RKO (cell line): ENCODE results near the gene ZBTB21.
"Not testable (repeated sequence)": the region's sequence is repeated elsewhere in the genome, so short reads cannot be mapped to it uniquely, and the experiment has no call there.

Experiments
- DNase-seq: peaks from one replicate; pipeline ENCODE4 v3.0.0-alpha.2; 2016; ENCODE audit warnings: low spot score

ZBTB21 gene

DNA sequence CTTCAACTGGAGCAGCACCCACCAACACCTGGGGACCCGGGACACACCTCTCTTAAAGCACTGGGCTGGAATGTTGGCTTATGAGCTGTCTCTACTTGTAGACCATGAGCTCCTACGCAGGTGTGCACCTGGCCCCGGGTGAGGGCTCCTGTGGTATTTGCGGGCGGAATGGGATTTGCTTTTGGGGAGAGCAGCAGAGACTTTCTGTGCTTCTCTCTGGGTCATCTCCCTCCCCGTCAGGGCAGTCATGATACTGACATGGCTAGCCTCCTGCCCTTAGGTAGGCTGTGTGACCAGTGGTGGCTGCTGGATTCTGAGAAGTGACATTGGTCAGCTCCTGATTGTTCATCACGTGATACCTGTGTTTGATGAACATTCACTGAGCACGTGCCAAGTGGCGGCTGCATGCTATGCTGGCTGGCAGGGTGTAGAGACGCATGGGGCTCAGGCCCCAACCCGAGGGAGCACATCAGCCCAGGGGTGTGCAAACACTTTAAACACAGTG lies 9.0 kb upstream of the ZBTB21 start:
- DNase-seq, result no peak

DNA sequence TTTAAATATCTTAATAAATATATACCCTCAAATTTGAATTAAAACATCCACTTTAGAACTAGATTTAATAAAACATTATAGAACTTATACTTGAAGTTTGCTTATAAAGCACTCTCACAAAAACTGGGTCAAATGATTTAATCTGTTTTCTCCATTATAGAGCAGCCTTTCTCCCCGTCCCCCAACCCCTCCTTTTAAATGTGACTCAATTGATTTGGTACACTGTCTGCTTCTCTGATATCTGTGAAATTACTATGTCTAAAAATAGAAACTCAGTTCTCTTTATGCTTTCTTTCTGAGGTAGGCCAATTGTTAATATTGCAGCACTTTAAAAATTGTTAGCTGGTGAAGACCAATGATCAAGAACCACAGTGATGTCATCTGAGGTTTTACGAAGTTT lies 6.9 kb upstream of the ZBTB21 start:
- DNase-seq, result no peak

DNA sequence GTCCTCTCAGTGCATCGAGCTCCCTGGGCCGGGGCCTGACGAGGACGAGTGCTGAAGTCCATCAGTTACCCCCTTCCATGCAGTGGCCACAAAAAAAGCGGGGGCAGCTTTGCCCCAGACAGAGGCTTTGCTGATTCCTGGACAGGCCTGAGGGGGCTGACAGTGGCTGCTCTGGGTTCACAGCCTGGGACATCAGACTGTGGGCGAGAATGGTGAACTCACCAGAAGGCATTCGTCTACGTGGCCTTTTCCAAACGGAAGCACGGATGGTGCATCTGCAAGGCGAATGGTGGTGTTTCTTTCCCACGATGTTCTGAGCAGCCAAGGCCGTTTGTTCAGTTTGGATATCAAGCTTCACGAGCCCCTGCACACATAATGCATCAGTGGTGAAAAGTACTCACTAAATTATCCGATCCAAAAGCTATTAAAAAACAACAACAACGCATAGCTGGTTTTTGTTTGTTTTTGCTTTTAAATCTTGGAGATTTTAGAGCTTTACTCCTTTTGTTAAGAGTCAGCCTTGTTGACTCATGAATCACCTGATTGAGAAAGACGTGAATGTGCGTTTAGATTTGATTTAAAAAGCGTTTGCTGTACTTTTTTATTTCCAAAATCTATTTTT lies 6.3 kb upstream of the ZBTB21 start:
- DNase-seq, result no peak

DNA sequence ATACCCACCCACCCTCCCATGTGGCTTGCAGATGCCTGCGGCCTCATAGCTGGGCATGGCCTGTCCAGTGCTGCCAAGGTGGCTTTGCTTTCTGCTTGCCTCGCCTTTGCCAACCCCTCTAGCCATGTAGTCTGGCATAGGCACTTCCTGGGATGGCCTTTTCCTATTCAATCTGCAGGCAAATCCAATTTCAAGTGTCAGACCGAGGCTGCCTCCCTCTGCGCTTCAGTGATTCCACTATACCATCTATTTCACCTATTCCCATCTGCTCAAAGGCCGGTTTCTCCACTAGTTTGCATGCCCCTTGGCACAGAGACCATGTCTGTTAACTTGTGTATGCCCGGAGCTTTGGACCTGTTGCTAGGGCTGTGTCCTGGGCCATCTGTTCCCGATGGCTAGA lies 3.8 kb upstream of the ZBTB21 start:
- DNase-seq, result no peak

DNA sequence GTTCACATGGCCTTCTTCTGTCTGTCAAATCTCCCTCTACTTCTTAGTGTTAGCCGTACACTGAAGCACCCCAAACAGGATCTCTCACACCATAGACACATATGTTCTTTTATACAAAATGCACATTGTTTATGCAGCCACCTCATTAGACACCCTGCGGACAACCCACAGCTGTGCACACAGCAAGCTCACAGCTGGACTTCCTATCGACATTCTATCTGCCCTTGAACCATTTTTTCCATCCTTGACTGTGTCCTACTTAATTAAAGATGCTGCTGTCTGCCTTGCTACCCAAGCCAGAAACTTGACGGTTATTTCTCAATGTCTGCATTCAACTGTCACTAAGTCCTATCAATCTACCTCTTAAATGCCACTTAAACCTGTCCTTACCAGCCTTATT lies 3.2 kb upstream of the ZBTB21 start:
- DNase-seq, result no peak

DNA sequence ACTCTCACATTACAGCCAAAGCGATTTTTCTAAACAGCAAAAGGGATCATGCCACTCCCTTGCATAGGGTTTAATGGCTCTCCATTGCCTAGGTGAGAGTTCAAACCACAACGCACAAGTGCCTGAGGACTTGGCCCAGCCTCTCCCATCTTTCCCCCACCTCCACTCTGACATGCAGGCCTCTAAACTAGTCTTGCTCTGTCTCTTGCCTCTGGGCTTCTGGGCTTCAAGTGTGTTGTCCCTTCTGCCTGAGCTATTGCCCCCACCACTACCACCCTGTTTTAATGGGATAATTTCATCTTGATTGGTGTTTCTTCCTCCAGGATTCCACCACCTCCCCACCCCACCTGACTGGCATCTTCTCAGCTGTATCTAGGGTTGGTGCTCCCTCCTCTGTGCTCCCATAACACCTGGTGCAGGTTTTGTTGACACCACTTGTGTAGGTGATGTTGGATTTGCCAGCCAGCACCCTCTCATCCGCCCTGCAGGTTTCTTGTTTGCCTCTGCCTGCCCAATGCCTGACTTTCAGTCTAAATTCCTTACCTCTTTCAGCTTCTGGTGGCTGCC lies 2.7 kb upstream of the ZBTB21 start:
- no peak for DNase-seq

DNA sequence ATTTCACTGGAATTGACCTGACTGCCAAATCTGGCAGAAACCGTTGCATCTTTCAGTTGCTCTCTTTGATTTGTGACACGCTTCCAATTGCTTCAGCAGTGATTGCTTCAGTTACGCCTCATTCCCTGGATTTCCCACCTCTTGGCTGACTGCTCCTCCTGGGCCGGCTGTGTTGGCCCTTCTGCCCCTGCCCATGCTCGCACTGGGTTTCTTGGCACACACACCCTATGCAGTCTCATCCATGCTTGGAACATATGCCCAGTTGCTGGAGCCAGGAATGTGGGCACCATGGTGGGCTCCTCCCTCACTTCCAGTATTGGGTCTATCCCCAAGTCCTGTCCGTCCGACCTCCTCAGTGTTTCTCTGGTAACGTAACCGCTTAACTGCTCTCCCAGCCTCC lies 2.2 kb upstream of the ZBTB21 start:
- DNase-seq, result no peak

DNA sequence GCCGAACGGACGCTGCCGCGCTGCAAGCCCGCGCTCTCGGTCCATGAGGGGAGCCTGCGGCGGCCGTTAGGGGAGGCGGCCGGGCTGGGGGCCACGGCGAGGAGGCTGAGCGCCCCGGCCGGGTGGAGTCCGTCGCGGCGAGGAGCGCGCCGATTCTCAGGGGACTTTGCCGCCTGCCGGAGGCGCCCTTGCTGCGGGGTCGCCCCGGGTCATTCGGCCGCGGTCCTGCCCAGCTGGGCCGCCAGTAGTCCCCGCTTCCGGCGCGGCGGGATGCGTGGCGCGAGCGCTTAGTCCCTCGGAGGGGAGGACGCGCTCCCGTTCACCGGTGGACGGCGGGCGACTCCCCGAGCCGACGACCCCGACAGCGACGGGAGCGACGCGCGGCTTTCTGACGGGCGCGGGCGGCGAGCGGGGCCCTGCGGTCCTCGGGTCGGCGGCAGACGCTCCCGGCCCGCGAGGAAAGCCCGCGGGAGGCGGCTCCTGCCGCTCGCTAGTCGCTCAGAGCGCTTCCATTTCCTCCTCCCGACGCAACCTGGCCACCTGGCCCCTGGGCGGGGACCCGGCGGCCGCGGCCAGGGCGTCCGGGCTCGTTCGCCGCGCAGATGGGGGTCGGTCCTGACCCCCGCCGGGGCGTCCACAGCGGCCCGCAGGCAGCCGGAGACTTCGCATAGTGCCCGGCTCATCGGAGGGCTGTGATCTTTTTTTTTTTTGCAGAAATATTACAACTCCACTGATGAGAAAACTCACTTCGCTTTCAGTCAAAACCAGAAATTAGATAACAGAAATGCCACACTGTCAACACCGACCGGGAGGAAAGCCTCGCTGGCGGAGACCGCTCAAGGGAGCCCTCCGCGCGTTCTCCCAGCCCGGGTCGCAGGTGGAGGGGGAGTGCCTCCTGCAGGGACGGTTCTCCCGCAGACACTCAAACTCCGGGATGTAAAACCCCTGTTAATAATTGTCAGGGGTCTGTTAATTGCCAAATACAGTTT lies 641 bp upstream of the ZBTB21 start:
- DNase-seq, result no peak

DNA sequence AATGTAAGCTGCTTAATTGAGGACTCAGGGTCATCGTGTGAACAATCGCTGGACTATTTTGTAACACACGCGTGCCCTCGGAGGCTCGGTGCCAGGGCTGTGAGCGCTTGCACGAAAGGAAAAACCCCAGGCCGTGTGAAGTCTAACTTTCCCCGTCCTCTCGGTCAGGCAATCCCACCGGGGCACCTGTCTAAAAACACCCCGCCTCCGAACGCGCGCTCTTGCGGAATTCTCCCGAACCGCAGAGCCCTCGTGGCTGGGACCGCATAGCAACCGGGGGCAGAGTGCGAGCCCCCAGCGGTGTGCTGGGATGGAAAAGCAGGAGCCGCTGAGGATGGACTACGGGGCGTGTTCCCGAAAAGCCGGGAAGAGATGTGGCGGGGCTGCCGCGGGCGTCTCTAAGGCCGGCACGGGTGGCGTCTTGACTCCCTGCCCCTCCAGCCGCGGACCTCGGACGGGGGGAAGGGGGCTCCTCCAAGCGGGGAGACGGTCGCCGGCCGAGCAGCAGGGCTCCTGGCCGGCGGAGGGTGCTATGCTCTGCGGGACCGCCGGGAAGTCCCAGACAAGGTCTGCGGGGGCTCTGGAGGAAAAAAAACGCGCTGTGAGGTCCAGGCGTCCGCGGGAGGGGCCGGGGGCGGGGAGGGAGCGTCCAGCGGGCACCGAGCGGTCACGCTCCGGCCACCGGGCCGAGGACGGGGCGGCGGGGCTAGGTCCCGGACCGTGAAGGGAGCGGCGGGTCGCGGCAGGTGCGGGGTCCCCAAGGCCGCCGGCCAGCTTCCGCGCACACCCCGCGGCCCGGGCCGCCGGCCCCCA lies 936 bp downstream of the ZBTB21 start:
- peak; percentile 62 for DNase-seq

DNA sequence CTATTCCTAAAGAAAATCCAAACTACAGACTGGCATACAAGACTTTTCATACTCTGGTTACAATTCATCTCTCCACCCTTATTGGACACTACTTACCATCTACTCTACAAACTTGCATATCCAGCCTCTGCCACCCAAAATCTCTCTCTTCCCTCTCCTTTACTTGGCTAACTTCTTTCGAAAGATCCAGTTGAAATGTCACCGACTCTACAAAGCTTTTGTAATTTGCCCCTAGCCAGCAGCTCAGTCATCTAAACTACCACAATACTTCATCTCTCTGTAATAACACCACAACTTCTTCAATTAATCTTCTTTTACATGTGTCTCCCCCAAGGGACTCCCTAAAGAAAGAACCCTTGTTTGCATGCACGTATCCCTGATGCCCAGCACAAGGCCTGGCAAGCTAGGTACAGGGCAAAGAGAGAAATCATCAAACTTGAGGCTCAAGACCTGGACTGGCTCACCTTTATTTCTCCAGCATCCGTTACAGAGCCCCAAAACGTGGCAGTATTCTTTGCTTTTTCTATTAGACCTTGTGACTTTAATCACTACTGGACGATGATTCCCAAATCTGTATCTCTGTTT lies 2.7 kb downstream of the ZBTB21 start:
- peak; percentile 37 for DNase-seq

DNA sequence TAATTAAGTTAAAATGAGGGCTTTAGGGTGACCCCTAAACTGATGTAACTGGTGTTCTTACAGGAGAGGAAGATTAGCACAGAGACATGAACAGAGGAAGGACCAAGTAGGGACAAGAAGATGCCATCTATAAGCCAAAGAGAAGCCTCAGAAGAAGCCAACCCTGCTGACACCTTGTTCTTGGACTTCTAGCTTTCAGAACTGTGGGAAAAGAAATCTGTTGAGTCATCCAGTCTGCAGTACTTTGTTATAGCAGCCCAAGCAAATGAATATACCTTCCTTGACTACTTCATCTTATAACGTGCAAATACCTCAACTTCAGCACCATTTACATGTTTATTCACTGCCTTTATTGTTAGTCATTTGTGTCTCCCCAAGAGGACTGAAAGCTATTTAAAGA lies 3.4 kb downstream of the ZBTB21 start:
- peak; percentile 87 for DNase-seq

DNA sequence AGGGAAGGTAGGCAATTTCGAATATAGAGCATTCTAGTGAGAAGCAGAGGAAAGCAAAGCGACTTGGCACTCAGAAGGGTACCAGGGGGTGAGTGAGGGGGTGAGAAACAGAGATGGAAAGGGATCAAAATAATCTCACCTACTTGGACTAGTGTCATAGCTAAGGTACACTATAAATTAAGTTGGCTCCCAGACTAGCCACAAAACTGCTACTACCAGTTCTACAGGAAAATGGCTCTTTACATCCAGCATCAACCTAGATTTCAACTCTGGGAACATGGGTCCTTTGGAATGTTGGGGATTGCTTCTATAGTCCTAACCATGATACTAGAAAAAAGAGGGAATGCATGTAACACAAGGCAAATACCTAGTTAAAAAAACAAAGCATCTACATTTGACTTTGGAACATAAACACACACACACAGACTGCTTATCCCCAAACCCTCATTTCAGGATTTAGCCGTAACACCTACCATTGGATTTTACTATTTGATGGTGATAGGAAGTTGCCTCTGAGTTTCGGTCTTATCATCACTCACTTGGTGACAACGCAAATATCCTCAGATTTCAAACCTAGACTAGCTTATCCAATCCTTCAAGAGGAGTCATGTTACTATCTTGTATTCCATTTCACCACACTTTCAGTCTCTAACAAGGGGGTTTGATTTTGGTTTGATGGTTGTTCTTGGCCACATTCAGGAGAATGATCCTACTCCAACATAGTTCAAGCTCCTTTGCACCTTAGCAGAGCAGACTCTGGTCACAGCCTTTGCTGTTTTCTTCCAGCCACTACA lies 5.6 kb downstream of the ZBTB21 start:
- DNase-seq, result peak; percentile 91

DNA sequence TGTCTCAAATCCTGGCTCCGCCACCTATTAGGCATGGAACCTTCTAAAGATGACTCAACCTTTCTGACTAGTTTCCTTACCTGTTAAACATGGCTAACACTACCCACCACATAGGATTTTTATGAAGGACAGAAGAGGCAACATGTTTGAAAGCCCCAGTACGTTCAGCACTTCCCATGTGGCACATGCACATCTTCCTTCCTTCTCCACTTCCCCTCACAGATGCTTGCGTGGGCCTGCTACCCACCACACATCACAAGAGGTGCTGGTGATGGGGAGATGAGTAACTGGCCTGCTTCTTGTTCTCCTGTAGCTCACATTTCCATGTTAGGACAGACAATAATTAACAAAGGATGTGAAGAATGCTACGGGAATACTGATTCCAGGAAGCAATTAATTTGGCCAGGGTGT lies 7.1 kb downstream of the ZBTB21 start:
- peak; percentile 99 for DNase-seq

DNA sequence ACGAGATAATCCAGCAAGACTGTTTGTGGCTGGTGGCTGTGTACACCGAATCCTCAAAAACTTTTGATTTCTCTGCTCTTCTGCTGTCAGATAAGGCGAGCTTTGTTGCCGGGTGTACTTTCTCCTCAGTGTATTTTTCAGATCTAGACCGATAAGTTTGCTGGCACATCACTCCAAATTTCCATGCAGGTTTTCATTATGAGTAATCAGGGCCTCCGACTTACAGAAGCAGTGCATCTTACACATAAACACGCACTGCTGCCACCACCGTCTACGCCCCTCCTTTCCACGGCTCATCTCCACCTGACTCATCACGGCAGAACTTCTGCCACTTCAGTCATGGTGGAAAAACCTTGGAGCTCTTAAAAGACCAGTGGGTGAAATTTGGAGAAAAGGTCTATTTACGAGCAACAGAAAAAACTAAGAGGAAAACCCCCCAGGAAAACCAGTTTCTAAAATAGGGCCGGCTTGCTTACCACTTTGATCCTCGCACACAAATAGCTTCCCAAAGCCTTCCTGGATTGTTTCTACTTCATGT lies 7.7 kb downstream of the ZBTB21 start:
- peak; percentile 98 for DNase-seq

DNA sequence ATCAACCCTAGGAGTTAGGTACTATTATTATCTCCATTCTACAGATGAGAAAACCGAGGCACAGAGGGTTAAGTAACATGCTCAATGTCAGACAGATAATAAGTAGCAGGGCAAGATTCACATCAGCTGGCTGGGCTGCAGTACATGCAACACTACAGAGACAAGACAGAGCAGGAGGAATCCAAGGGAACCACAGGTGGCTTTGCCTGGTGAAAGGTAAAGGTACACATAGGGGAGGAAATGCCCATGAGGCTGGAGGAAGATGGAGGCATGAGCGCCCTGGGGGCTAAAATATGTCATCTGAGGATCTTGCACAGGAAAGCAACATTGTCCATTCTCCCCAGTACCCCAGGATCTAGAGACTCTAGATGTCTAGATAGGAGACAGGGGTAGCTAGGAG lies 8.4 kb downstream of the ZBTB21 start:
- no peak for DNase-seq

DNA sequence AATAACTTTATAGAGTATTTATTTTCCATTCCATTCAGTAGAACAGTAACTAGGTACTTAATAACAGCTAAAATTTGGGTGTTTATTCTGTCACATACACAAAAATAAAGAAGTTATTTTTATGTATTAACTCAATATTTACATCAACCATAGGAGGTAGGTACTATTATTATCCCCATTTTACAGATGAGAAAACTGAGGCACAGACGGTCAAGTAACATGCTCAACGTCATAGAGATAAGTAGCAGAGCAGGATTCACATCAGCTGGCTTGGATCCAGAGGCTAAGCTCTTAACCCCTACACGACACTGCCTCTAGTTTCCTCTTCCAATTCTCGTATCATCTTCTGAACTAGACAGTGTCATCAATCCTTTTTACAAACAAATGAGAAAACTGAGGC lies 9.3 kb downstream of the ZBTB21 start:
- no peak for DNase-seq

DNA sequence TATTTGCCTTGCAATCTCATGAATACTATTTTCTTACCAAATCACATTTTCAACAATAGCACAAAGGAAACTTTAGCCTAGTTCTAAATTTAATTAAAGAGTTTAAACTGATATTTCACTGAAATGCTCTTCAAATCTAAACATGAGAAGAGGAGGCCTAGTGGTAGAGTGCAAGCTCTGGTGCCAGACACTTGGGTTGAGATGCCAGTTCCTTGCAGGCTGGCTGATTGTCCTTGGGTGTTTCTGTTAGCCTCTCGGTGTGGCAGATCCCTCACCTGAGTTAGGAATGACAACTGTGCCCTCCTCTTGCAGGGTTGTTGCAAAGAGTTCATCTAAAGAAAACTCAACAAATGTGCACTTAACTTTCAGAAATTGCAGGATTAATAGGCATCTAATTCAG lies 12.5 kb downstream of the ZBTB21 start:
- DNase-seq, result no peak

DNA sequence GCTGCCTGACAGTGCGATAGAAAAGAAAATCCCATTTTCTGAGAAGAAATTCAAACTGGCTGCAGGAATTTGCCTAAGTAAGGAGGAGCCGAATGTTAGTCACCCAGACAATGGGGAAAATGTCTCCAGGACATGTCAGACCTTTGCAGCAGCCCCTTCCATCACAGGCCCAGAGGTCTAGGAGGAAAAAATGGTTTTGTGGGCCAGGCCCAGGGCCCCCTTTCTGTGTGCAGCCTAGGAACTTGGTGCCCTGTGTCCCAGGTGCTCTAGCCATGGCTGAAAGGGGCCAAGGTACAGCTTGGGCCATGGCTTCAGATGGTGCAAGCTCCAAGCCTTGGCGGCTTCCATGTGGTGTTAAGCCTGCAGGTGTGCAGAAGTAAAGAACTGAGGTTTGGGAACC lies 14.6 kb downstream of the ZBTB21 start:
- DNase-seq, result no peak

DNA sequence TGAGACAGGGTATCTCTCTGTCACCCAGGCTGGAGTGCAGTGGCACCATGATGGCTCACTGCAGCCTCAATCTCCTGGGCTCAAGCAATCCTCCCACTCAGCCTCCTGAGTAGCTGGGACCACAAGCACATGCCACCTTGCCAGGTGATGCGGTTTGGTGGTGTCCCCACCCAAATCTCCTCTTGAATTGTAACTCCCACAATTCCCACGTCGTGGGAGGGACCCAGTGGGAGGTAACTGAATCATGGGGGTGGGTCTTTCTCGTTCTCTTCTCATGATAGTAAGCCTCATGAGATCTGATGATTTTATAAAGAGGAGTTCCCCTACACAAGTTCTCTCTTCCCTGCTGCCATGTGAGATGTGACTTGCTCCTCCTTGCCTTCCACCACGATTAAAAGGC lies 15.5 kb downstream of the ZBTB21 start:
- DNase-seq, result not testable (repeated sequence)

DNA sequence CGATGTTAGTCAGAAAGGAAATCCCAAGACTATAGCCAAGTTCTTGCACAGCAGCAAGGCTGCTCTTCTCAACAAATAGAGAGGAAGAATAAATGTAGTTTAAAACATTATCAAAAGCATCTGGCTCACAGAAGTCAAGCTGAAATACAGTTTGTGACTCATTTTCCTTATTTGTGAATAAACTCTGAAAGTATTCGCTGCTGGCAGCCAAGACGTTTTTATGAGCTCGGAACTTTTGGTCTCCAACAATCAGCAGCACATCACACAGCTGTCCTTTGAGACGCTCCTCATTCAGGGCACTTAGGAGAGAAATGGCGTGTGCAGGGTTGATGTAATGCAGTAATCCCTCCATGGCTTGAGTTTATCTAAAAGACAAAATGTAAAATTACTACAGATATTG lies 16.4 kb downstream of the ZBTB21 start:
- no peak for DNase-seq

DNA sequence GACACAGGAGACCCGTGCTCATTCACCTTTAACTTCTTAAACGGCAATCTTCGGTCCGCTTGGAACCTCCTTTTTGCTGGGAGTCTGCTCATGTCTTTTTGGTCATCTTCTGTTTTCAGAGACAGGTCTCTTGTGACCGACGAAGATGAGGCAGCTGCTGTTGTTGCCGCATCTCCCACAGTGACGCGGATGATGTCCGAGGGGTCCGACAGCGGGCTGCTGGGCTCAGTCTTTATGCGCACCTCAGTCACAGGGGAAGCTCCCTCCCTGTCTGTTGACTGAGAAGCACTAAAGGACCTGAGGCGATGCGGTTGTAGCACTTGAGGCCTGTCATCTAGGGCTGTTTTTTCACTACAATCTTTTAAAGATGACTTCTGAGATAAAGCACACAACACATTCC lies 17.6 kb downstream of the ZBTB21 start:
- DNase-seq, result no peak
